ENCODE measurements around the gene NDRG2. TPM values are rescaled to one million over a fixed set of nuclear protein-coding genes. Genes with fewer than 3 reads are reported as not detected.

Gene NDRG2
- total RNA-seq: 10 to 100 TPM; 29.8 to 38.2 TPM
- 11.8 to 12.7 reads per million in 2 donors for total RNA-seq

- Mint-ChIP-seq H3K27ac (peak within 1 kb of the TSS; percentile 74), H3K27me3 (no peaks in the 10 kb centered on the region), H3K4me3 (peak within 1 kb of the TSS; percentile 95), H3K4me1 (peaks cover 21% of the 10 kb centered on the region), H3K36me3 (ENCODE audit: low read depth) (peaks cover 2% of the 10 kb centered on the region)
- ATAC-seq: peak; percentile 93
- peak; percentile 58 to 82 (median 78) for DNase-seq
- H3K9me3 ChIP-seq (ENCODE audit: control insufficient read depth, low read length, poor library complexity, severe bottlenecking): no peaks in the 10 kb centered on the region
Measured at GRCh38 chr14:21024585-21025370, at the start of gene NDRG2. Gene NDRG2 (minus strand): TSS chr14:21025061. CDS start chr14:21023315, 1,746 bp downstream.

GRCh38 chr14:21073921-21074320 lies 49.1 kb upstream of the NDRG2 start:
- no peak for DNase-seq
- Mint-ChIP-seq H3K36me3 (ENCODE audit: low read depth) (peaks cover 14% of the 10 kb centered on the region), H3K4me3 (no peak overlapping the region), H3K27ac (peak overlapping the region; percentile 95), H3K4me1 (peaks cover 35% of the 10 kb centered on the region), H3K27me3 (peaks cover 52% of the 10 kb centered on the region)
- H3K9me3 ChIP-seq (ENCODE audit: control insufficient read depth, low read length, poor library complexity, severe bottlenecking): no peaks in the 10 kb centered on the region
- no peak for ATAC-seq

GRCh38 chr14:21072781-21073339 lies 48.0 kb upstream of the NDRG2 start:
- no peaks in the 10 kb centered on the region for H3K9me3 ChIP-seq (ENCODE audit: control insufficient read depth, low read length, poor library complexity, severe bottlenecking)
- Mint-ChIP-seq H3K36me3 (ENCODE audit: low read depth) (peaks cover 14% of the 10 kb centered on the region), H3K4me3 (peak overlapping the region; percentile 87), H3K4me1 (peaks cover 43% of the 10 kb centered on the region), H3K27me3 (peaks cover 62% of the 10 kb centered on the region), H3K27ac (peak overlapping the region; percentile 95)
- DNase-seq (no peak), ATAC-seq (no peak)

- H3K27ac Mint-ChIP-seq: peak overlapping the region; percentile 95
- H3K27me3 Mint-ChIP-seq: peaks cover 70% of the 10 kb centered on the region
- DNase-seq (no peak), ATAC-seq (no peak)
- H3K9me3 ChIP-seq (ENCODE audit: control insufficient read depth, low read length, poor library complexity, severe bottlenecking): no peaks in the 10 kb centered on the region
- peaks cover 14% of the 10 kb centered on the region for H3K36me3 Mint-ChIP-seq (ENCODE audit: low read depth)
- peak overlapping the region; percentile 87 for H3K4me3 Mint-ChIP-seq
- H3K4me1 Mint-ChIP-seq: peaks cover 43% of the 10 kb centered on the region
Measured at GRCh38 chr14:21072031-21072473, 47.2 kb upstream of the NDRG2 start.

GRCh38 chr14:21071225-21072030 lies 46.6 kb upstream of the NDRG2 start:
- Mint-ChIP-seq H3K27me3 (peaks cover 74% of the 10 kb centered on the region), H3K4me1 (peaks cover 43% of the 10 kb centered on the region), H3K36me3 (ENCODE audit: low read depth) (peaks cover 14% of the 10 kb centered on the region), H3K4me3 (peak overlapping the region; percentile 87), H3K27ac (peak overlapping the region; percentile 95)
- ATAC-seq (peak; percentile 40), DNase-seq (peak in 2 of 3 donors; percentile 21 to 37)
- H3K9me3 ChIP-seq (ENCODE audit: control insufficient read depth, low read length, poor library complexity, severe bottlenecking): no peaks in the 10 kb centered on the region

- no peak for DNase-seq
- H3K4me3 Mint-ChIP-seq: peak overlapping the region; percentile 87
Measured at GRCh38 chr14:21070610-21071224, 45.9 kb upstream of the NDRG2 start.

GRCh38 chr14:21070083-21070609 lies 45.3 kb upstream of the NDRG2 start, which contains the start of gene ARHGEF40:
Gene ARHGEF40 (plus strand): TSS chr14:21070304. CDS start chr14:21070397, 93 bp downstream.
- no peaks in the 10 kb centered on the region for H3K9me3 ChIP-seq (ENCODE audit: control insufficient read depth, low read length, poor library complexity, severe bottlenecking)
- peak; percentile 24 for ATAC-seq
- peak within 1 kb of the TSS; percentile 91 for H3K4me3 Mint-ChIP-seq
- peaks cover 13% of the 10 kb centered on the region for H3K36me3 Mint-ChIP-seq (ENCODE audit: low read depth)
- DNase-seq: peak in 1 of 3 donors; percentile 34
- peak within 1 kb of the TSS; percentile 95 for H3K27ac Mint-ChIP-seq
- H3K4me1 Mint-ChIP-seq: peaks cover 38% of the 10 kb centered on the region
- H3K27me3 Mint-ChIP-seq: peaks cover 84% of the 10 kb centered on the region

More at GRCh38 chr14:21070610-21071224, 45.9 kb upstream of the NDRG2 start:
- no peaks in the 10 kb centered on the region for H3K9me3 ChIP-seq (ENCODE audit: control insufficient read depth, low read length, poor library complexity, severe bottlenecking)
- Mint-ChIP-seq H3K27me3 (peaks cover 78% of the 10 kb centered on the region), H3K36me3 (ENCODE audit: low read depth) (peaks cover 12% of the 10 kb centered on the region), H3K4me1 (peaks cover 39% of the 10 kb centered on the region), H3K27ac (peak overlapping the region; percentile 95)
- peak; percentile 31 for ATAC-seq

- ATAC-seq (peak; percentile 46), DNase-seq (peak in 2 of 3 donors; percentile 35 to 38)
- peaks cover 13% of the 10 kb centered on the region for H3K36me3 Mint-ChIP-seq (ENCODE audit: low read depth)
- H3K4me3 Mint-ChIP-seq: peak overlapping the region; percentile 91
- H3K27me3 Mint-ChIP-seq: peaks cover 87% of the 10 kb centered on the region
- no peaks in the 10 kb centered on the region for H3K9me3 ChIP-seq (ENCODE audit: control insufficient read depth, low read length, poor library complexity, severe bottlenecking)
- H3K4me1 Mint-ChIP-seq: peaks cover 38% of the 10 kb centered on the region
- peak overlapping the region; percentile 95 for H3K27ac Mint-ChIP-seq
Measured at GRCh38 chr14:21069388-21070082, 44.7 kb upstream of the NDRG2 start.

- ATAC-seq (peak; percentile 55), DNase-seq (peak in 1 of 3 donors; percentile 42)
- H3K4me1 Mint-ChIP-seq: peaks cover 38% of the 10 kb centered on the region
- H3K4me3 Mint-ChIP-seq: peak overlapping the region; percentile 91
- no peaks in the 10 kb centered on the region for H3K9me3 ChIP-seq (ENCODE audit: control insufficient read depth, low read length, poor library complexity, severe bottlenecking)
- peak overlapping the region; percentile 95 for H3K27ac Mint-ChIP-seq
- peaks cover 12% of the 10 kb centered on the region for H3K36me3 Mint-ChIP-seq (ENCODE audit: low read depth)
- peaks cover 92% of the 10 kb centered on the region for H3K27me3 Mint-ChIP-seq
Measured at GRCh38 chr14:21068521-21069387, 43.9 kb upstream of the NDRG2 start.

GRCh38 chr14:21066882-21067502 lies 42.1 kb upstream of the NDRG2 start:
- H3K9me3 ChIP-seq (ENCODE audit: control insufficient read depth, low read length, poor library complexity, severe bottlenecking): no peaks in the 10 kb centered on the region
- peaks cover 5% of the 10 kb centered on the region for H3K36me3 Mint-ChIP-seq (ENCODE audit: low read depth)
- H3K4me3 Mint-ChIP-seq: no peak overlapping the region
- H3K4me1 Mint-ChIP-seq: peaks cover 33% of the 10 kb centered on the region
- no peak overlapping the region for H3K27ac Mint-ChIP-seq
- DNase-seq: no peak
- peak; percentile 36 for ATAC-seq
- H3K27me3 Mint-ChIP-seq: peaks cover 89% of the 10 kb centered on the region

GRCh38 chr14:21063479-21063878 lies 38.6 kb upstream of the NDRG2 start:
- Mint-ChIP-seq H3K4me1 (peaks cover 6% of the 10 kb centered on the region), H3K4me3 (no peak overlapping the region), H3K36me3 (ENCODE audit: low read depth) (peaks cover 10% of the 10 kb centered on the region), H3K27ac (no peak overlapping the region), H3K27me3 (peaks cover 86% of the 10 kb centered on the region)
- ATAC-seq: no peak
- no peak for DNase-seq
- H3K9me3 ChIP-seq (ENCODE audit: control insufficient read depth, low read length, poor library complexity, severe bottlenecking): no peaks in the 10 kb centered on the region

Data from T-helper 17 cell (primary cell).